Trophoblast cell (in vitro differentiated cells and primary cell): ENCODE results near the gene CCSER2.

Experiments used
- DNase-seq, 2 donors: peaks; one replicate each; pipeline ENCODE4 v3.0.0-alpha.2; 2016
- H2AFZ ChIP-seq: 2 replicates; pipeline ENCODE4 v1.6.1; 2013; ENCODE audit warnings: low read length, moderate library complexity, mild to moderate bottlenecking; ENCODE audit not compliant: insufficient read depth, poor library complexity
- H2AK5ac ChIP-seq: 2 replicates; pipeline ENCODE4 v1.6.1; 2013; ENCODE audit warnings: mild to moderate bottlenecking, low read length
- H2BK120ac ChIP-seq: 2 replicates; pipeline ENCODE4 v1.6.1; 2013; ENCODE audit warnings: low read length, mild to moderate bottlenecking, moderate library complexity; ENCODE audit not compliant: insufficient read depth, poor library complexity
- H2BK12ac ChIP-seq: 2 replicates; pipeline ENCODE4 v1.6.1; 2013; ENCODE audit warnings: mild to moderate bottlenecking, low read length, moderate library complexity
- H2BK5ac ChIP-seq: 2 replicates; pipeline ENCODE4 v1.6.1; 2013; ENCODE audit warnings: low read length, low read depth, moderate library complexity, mild to moderate bottlenecking; ENCODE audit not compliant: poor library complexity
- H3K14ac ChIP-seq: 2 replicates; pipeline ENCODE4 v1.6.1; 2013; ENCODE audit warnings: mild to moderate bottlenecking, low read length
- H3K18ac ChIP-seq: 2 replicates; pipeline ENCODE4 v1.6.1; 2013; ENCODE audit warnings: mild to moderate bottlenecking, low read length
- H3K23ac ChIP-seq: 2 replicates; pipeline ENCODE4 v1.6.1; 2013; ENCODE audit warnings: low read length
- H3K27ac ChIP-seq: 2 replicates; pipeline ENCODE4 v1.5.1; 2013; ENCODE audit warnings: low read depth, mild to moderate bottlenecking, inconsistent platforms, low read length, moderate library complexity
- H3K27me3 ChIP-seq: 2 replicates; pipeline ENCODE4 v1.6.1; 2013; ENCODE audit warnings: inconsistent platforms, mild to moderate bottlenecking, low read length, moderate library complexity; ENCODE audit not compliant: insufficient read depth
- H3K36me3 ChIP-seq, 2 experiments: 1 replicate in 1 of 2; 2 replicates in 1 of 2; pipeline ENCODE4 v1.6.1; 2013; ENCODE audit warnings: low read length in 2 of 2, mild to moderate bottlenecking in 2 of 2, moderate library complexity in 1 of 2; ENCODE audit not compliant: insufficient read depth in 2 of 2, control insufficient read depth in 1 of 2
- H3K4ac ChIP-seq: 2 replicates; pipeline ENCODE4 v1.6.1; 2013; ENCODE audit warnings: low read depth, mild to moderate bottlenecking, low read length, moderate library complexity
- H3K4me1 ChIP-seq, 2 experiments: 1 replicate in 1 of 2; 2 replicates in 1 of 2; pipeline ENCODE4 v1.6.1; 2013; ENCODE audit warnings: low read length in 2 of 2, mild to moderate bottlenecking in 2 of 2, moderate library complexity in 1 of 2; ENCODE audit not compliant: insufficient read depth in 2 of 2, control insufficient read depth in 1 of 2
- H3K4me2 ChIP-seq: 2 replicates; pipeline ENCODE4 v1.6.1; 2013; ENCODE audit warnings: inconsistent platforms, mild to moderate bottlenecking, low read length, moderate library complexity
- H3K4me3 ChIP-seq: 2 replicates; pipeline ENCODE4 v1.5.1; 2013; ENCODE audit warnings: mild to moderate bottlenecking, low read depth, low read length, inconsistent platforms
- H3K79me1 ChIP-seq: one replicate; pipeline ENCODE4 v1.6.1; 2013; ENCODE audit warnings: low read length
- H3K79me2 ChIP-seq: 2 replicates; pipeline ENCODE4 v1.6.1; 2013; ENCODE audit warnings: low read length, mild to moderate bottlenecking; ENCODE audit not compliant: control insufficient read depth, insufficient read depth, poor library complexity
- H3K9ac ChIP-seq: 2 replicates; pipeline ENCODE4 v1.6.1; 2013; ENCODE audit warnings: mild to moderate bottlenecking, low read length
- H3K9me3 ChIP-seq: 2 replicates; pipeline ENCODE4 v1.6.1; 2013; ENCODE audit warnings: low read depth, mild to moderate bottlenecking, control low read depth, inconsistent platforms, low read length; ENCODE audit not compliant: insufficient read depth
- H4K12ac ChIP-seq: 2 replicates; pipeline ENCODE4 v1.6.1; 2013; ENCODE audit warnings: low read depth, mild to moderate bottlenecking, low read length, moderate library complexity
- H4K8ac ChIP-seq: 2 replicates; pipeline ENCODE4 v1.6.1; 2013; ENCODE audit warnings: low read depth, mild to moderate bottlenecking, low read length, moderate library complexity
- H4K91ac ChIP-seq: one replicate; pipeline ENCODE4 v1.6.1; 2013; ENCODE audit warnings: low read depth, mild to moderate bottlenecking, low read length, moderate library complexity
- WGBS: extraction: QIAGEN DNeasy Blood & Tissue Kit; methylation state at CpG from one replicate; pipeline ENCODE4 v1.1.7; 2013; ENCODE audit warnings: missing lambda C conversion rate; ENCODE audit not compliant: insufficient read length, insufficient coverage; ENCODE audit errors: extremely low coverage; 5-methylcytosine and 5-hydroxymethylcytosine counted together

Gene CCSER2

DNA sequence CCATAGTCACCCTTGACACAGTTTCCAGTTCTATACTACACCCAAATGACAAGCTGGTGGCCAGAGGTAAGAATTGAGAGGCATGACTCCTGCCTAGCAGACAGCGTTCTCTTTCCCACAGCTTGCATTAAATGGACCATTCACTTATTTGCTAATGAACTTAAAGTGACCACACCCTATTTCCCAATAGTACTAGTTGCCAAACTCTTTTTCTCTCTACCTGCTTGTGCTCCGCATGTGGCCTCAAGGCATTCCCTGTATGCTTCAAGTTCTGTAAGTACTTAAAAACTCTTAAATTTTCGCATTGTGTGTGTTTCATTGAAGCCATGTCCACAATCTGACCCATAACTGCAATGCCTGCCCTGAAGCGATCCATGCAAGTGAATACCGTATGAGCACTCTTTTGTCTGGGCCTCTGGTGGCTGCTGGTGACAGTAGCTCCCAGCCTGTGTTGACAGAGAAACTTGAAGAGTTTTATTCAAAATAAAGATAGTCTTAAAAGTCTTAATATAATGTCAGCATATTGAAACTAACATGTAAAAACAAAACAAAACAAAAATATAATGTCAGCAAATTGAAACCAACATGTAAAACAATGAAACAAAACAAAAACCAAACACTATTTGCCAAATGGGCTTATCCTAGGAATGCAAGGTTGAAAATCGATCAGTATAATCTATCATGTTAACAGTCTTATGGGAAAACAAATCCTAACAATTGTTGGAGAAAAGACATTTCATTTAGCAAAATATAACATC is 73.6 kb downstream of the CCSER2 start:
- no peak overlapping the region for H4K12ac ChIP-seq

DNA sequence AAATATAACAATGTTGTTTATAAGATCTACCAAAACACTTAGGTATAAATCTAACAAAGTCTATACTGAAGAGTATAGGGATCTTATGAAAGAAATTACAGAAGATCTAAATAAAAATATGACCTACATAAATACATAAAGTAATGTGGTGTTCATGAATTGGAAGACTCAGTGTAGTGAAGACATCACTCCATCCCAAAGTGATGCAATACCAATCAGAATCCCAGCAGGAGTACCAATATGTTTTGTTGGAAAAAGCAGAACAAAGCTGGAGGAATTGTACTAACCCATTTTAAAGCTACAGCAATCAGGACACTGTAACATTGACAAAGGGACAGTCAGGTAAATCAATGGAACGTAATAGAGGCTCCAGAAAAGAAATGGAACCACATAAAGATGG is 76.4 kb downstream of the CCSER2 start:
- no peak overlapping the region for H2BK12ac ChIP-seq
- no peak overlapping the region for H3K14ac ChIP-seq
- peaks cover 3 to 7% of the 10 kb centered on the region in 2 experiments for H3K4me1 ChIP-seq
- no peak overlapping the region for H2BK5ac ChIP-seq
- no peak overlapping the region for H3K4me2 ChIP-seq
- no peak overlapping the region for H2BK120ac ChIP-seq
- H2AK5ac ChIP-seq: no peak overlapping the region
- peaks cover 3% of the 10 kb centered on the region for H3K79me1 ChIP-seq
- no peak overlapping the region for H3K18ac ChIP-seq
- H4K91ac ChIP-seq: no peak overlapping the region
- WGBS: no CpG with 5 or more reads among the region's 1 CpG
- H3K9ac ChIP-seq: no peak overlapping the region
- no peak overlapping the region for H4K8ac ChIP-seq
- no peak for DNase-seq
- H3K27me3 ChIP-seq: no peaks in the 10 kb centered on the region
- H3K36me3 ChIP-seq: peaks cover 2 to 4% of the 10 kb centered on the region in 2 experiments
- H3K4me3 ChIP-seq: no peak overlapping the region
- H3K79me2 ChIP-seq: peaks cover 2% of the 10 kb centered on the region
- no peak overlapping the region for H4K12ac ChIP-seq
- no peak overlapping the region for H3K4ac ChIP-seq
- H3K9me3 ChIP-seq: no peaks in the 10 kb centered on the region
- no peak overlapping the region for H3K27ac ChIP-seq
- H2AFZ ChIP-seq: no peak overlapping the region
- no peak overlapping the region for H3K23ac ChIP-seq

More for the DNA sequence above, 73.6 kb downstream of the CCSER2 start:
- Histone ChIP-seq H2BK120ac (no peak overlapping the region), H3K9me3 (no peaks in the 10 kb centered on the region), H3K18ac (no peak overlapping the region), H4K8ac (no peak overlapping the region), H2BK5ac (peak overlapping the region; percentile 34), H3K9ac (no peak overlapping the region), H4K91ac (no peak overlapping the region), H2AFZ (no peak overlapping the region), H3K4me1 (peaks cover 3 to 4% of the 10 kb centered on the region in 2 experiments), H3K14ac (no peak overlapping the region), H3K79me2 (no peaks in the 10 kb centered on the region), H3K4me3 (no peak overlapping the region), H3K27me3 (no peaks in the 10 kb centered on the region), H3K4ac (no peak overlapping the region), H2BK12ac (no peak overlapping the region), H3K23ac (no peak overlapping the region), H3K4me2 (peak overlapping the region; percentile 37), H3K79me1 (peaks cover 3% of the 10 kb centered on the region), H2AK5ac (no peak overlapping the region), H3K27ac (peak overlapping the region; percentile 79), H3K36me3 (peaks cover 1 to 4% of the 10 kb centered on the region in 2 experiments)
- WGBS: no CpG with 5 or more reads among the region's 6 CpGs
- peak; percentile 88 to 99 for DNase-seq

- Histone ChIP-seq H3K27me3 (no peaks in the 10 kb centered on the region), H3K4me3 (no peak overlapping the region), H3K27ac (no peak overlapping the region), H4K91ac (no peak overlapping the region), H2BK12ac (no peak overlapping the region), H3K23ac (no peak overlapping the region), H3K14ac (no peak overlapping the region), H3K79me1 (peaks cover 3% of the 10 kb centered on the region), H3K79me2 (peaks cover 2% of the 10 kb centered on the region), H2BK5ac (no peak overlapping the region), H2AFZ (no peak overlapping the region), H3K18ac (no peak overlapping the region), H3K9ac (no peak overlapping the region), H2BK120ac (no peak overlapping the region), H3K4ac (no peak overlapping the region), H3K4me2 (no peak overlapping the region), H3K9me3 (no peaks in the 10 kb centered on the region), H3K36me3 (peaks cover under 1 to 3% of the 10 kb centered on the region in 2 experiments), H2AK5ac (no peak overlapping the region), H4K8ac (no peak overlapping the region), H4K12ac (no peak overlapping the region), H3K4me1 (peaks cover 3 to 6% of the 10 kb centered on the region in 2 experiments)
- no peak for DNase-seq
- WGBS: no CpG with 5 or more reads among the region's 2 CpGs
These were observed 77.3 kb downstream of the CCSER2 start for GRCh38 chr10:84405662-84406061.

DNA sequence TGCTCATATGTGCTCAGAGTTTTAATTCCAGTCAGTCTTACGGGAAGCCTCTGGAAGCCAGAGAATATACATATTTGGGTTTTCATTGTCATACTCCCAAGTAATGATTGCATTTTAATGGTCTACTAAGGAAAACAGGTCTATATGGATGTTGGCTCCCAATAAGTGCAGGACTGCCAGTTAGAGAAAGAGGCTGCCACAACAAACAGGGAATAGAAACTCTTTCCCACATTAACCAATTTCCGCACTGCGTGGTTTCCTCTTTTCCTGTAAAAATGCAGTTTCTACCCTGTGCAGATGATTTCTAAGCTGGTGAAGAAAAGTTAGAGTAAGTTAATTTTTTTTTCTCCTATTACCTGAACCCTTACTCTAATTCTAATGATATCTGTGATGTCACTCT is 78.2 kb downstream of the CCSER2 start:
- Histone ChIP-seq H4K8ac (no peak overlapping the region), H3K9ac (no peak overlapping the region), H3K4me2 (no peak overlapping the region), H3K9me3 (no peaks in the 10 kb centered on the region), H4K12ac (no peak overlapping the region), H2BK5ac (no peak overlapping the region), H3K79me2 (peaks cover 2% of the 10 kb centered on the region), H3K36me3 (peaks cover 0 to 2% of the 10 kb centered on the region in 2 experiments), H2BK120ac (no peak overlapping the region), H3K14ac (no peak overlapping the region), H3K23ac (no peak overlapping the region), H3K4ac (no peak overlapping the region), H3K4me1 (peaks cover 3 to 6% of the 10 kb centered on the region in 2 experiments), H3K4me3 (no peak overlapping the region), H2AFZ (no peak overlapping the region), H4K91ac (no peak overlapping the region), H2BK12ac (no peak overlapping the region), H3K79me1 (peaks cover 3% of the 10 kb centered on the region), H3K27me3 (no peaks in the 10 kb centered on the region), H3K27ac (peak overlapping the region; percentile 46), H3K18ac (no peak overlapping the region), H2AK5ac (no peak overlapping the region)
- no CpG with 5 or more reads among the region's 3 CpGs for WGBS
- no peak for DNase-seq
